Transverse colon (tissue), 4 donors: ENCODE results near the gene AATK. TPM values are rescaled to one million over a fixed set of nuclear protein-coding genes. Genes with fewer than 3 reads are reported as not detected.

Experiments
- DNase-seq: peaks from one replicate; pipeline ENCODE4 v3.0.0-alpha.2; 2019
- H3K27ac ChIP-seq, 4 donors: fragments of 200-600 bp; sonication (generic); 2 replicates each; pipeline ENCODE4 v1.5.1; 2016 to 2018; ENCODE audit warnings: inconsistent platforms in 4 of 4
- H3K27me3 ChIP-seq: fragments of 200-600 bp; sonication (generic); 2 replicates; pipeline ENCODE4 v1.5.1; 2017; ENCODE audit warnings: inconsistent platforms
- H3K36me3 ChIP-seq, 4 donors: fragments of 200-600 bp; sonication (generic); 2 replicates each; pipeline ENCODE4 v1.5.1; 2017 to 2019; ENCODE audit warnings: inconsistent platforms in 4 of 4
- H3K4me1 ChIP-seq, 4 donors: fragments of 200-600 bp; sonication (generic); 2 replicates each; pipeline ENCODE4 v1.5.1; 2017 to 2020; ENCODE audit warnings: inconsistent platforms in 4 of 4
- H3K4me3 ChIP-seq, 4 donors: fragments of 200-600 bp; sonication (generic); 1 replicate in 1 of 4; 2 replicates in 3 of 4; pipeline versions ENCODE4 v1.5.1 to v1.6.1; 2017 to 2019; ENCODE audit warnings: inconsistent platforms in 4 of 4
- H3K9me3 ChIP-seq, 2 donors: fragments of 200-600 bp; sonication (generic); 2 replicates each; pipeline ENCODE4 v1.5.1; 2017 to 2019; ENCODE audit warnings: inconsistent platforms in 2 of 2
- EP300 ChIP-seq: sonication (generic); formaldehyde crosslinking; IDR thresholded peaks from one replicate; pipeline ENCODE4 v1.6.1; 2017; ENCODE audit warnings: antibody characterized with exemption, low read depth
- POLR2A ChIP-seq: fragments of 450-650 bp; IDR thresholded peaks from one replicate; pipeline ENCODE4 v1.6.1; 2016; ENCODE audit warnings: antibody characterized with exemption, mild to moderate bottlenecking, moderate library complexity
- POLR2AphosphoS5 ChIP-seq, 3 donors: sonication (generic); formaldehyde crosslinking; IDR thresholded peaks; one replicate each; pipeline ENCODE4 v1.6.1; 2016; ENCODE audit warnings: antibody characterized with exemption in 3 of 3
- WGBS, 2 donors: methylation state at CpG; one replicate each; pipeline ENCODE4 v1.1.5; 2018; ENCODE audit warnings: low coverage in 1 of 2; 5-methylcytosine and 5-hydroxymethylcytosine counted together
- in situ Hi-C, 4 donors: fragments of 200-750 bp; cut with MboI; loops; one replicate each; pipeline versions ENCODE4 v1.15.0 to v1.15.1; 2017; ENCODE audit warnings: low sequenced_read_pairs in 3 of 4, low pct_ligation_motif_present in 1 of 4, low pct_unique_long_range_greater_than_20kb in 1 of 4
- intact Hi-C: fragments of 100-400 bp; cut with DNase I; formaldehyde crosslinking; loops from one replicate; pipeline ENCODE4 v1.15.1; 2023; ENCODE audit warnings: low total_unique reads
- total RNA-seq, 4 donors: library from RNA; depleted of rRNA; stranded (reverse); fragments of >200 nt; gene quantifications; one replicate each; pipeline ENCODE4 v1.1.0, GENCODE V29; 2016
- TF ChIP-seq, protein P1 (sequence below), 5 experiments: fragments of 200-600 bp in 3 of 5; fragments of 450-650 bp in 2 of 5; sonication (generic) in 3 of 5; IDR thresholded peaks; 1 replicate in 2 of 5; 2 replicates in 3 of 5; pipeline ENCODE4 v1.5.1; 2016 to 2017; ENCODE audit warnings: antibody characterized with exemption in 5 of 5, inconsistent platforms in 3 of 5, mild to moderate bottlenecking in 2 of 5, moderate library complexity in 1 of 5

The AATK gene
- total RNA-seq, 4 donors from 2014 or later, result 1.7 to 21.3 (median 8.6) TPM

DNA sequence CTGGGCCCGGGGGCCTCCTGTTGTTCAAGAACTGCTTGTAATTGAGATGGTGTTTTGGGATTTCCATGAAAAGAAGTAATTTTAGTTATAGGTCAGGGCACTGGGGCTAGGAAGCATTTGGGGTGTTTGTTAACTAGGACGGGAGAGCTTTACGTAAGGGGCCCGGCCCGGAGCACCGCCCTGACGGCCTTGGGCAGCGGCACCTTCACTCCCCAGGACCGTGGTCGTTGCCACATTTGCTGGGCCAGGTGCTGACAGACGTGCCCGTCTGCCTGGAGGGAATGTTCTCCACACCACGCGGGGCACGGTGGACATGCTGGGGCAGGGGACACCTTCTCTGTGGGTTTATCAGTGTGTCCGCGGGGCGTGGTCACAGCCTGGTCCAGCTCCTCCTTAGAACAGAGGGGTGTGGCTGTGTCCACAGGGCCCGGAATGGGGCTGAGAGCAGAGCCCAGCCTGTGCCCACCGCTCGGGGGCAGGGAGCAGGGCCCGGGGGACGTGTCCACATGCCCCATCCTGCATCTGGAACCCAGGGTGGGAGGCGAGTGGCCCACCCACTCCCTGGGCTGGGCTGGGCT lies 73.4 kb downstream of the AATK start:
- Histone ChIP-seq H3K9me3 (no peaks in the 10 kb centered on the region), H3K4me1 (peaks cover 18 to 48% (median 40%) of the 10 kb centered on the region in 4 donors), H3K27me3 (no peaks in the 10 kb centered on the region), H3K36me3 (no peaks in the 10 kb centered on the region), H3K27ac (no peak overlapping the region), H3K4me3 (no peak overlapping the region)
- WGBS, 2 donors, result 82% methylated on average over 22 of the region's 24 CpGs; no CpG with 5 or more reads in 1 of the 2 donors
- in situ Hi-C loops, result loop anchor here in 2 of 4 donors (10.0 kb wide), 1 partner anchor 68 kb away; no protein-coding TSS in a partner anchor
- DNase-seq, result no peak
- TF ChIP-seq POLR2AphosphoS5 (IDR thresholded peaks at IDR 0.05) (no peak), POLR2A (no peak), EP300 (no peak)
- TF ChIP-seq, protein P1, sequence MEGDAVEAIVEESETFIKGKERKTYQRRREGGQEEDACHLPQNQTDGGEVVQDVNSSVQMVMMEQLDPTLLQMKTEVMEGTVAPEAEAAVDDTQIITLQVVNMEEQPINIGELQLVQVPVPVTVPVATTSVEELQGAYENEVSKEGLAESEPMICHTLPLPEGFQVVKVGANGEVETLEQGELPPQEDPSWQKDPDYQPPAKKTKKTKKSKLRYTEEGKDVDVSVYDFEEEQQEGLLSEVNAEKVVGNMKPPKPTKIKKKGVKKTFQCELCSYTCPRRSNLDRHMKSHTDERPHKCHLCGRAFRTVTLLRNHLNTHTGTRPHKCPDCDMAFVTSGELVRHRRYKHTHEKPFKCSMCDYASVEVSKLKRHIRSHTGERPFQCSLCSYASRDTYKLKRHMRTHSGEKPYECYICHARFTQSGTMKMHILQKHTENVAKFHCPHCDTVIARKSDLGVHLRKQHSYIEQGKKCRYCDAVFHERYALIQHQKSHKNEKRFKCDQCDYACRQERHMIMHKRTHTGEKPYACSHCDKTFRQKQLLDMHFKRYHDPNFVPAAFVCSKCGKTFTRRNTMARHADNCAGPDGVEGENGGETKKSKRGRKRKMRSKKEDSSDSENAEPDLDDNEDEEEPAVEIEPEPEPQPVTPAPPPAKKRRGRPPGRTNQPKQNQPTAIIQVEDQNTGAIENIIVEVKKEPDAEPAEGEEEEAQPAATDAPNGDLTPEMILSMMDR (IDR thresholded peaks at IDR 0.05), result no peak
- intact Hi-C loops, result no loop called here

DNA sequence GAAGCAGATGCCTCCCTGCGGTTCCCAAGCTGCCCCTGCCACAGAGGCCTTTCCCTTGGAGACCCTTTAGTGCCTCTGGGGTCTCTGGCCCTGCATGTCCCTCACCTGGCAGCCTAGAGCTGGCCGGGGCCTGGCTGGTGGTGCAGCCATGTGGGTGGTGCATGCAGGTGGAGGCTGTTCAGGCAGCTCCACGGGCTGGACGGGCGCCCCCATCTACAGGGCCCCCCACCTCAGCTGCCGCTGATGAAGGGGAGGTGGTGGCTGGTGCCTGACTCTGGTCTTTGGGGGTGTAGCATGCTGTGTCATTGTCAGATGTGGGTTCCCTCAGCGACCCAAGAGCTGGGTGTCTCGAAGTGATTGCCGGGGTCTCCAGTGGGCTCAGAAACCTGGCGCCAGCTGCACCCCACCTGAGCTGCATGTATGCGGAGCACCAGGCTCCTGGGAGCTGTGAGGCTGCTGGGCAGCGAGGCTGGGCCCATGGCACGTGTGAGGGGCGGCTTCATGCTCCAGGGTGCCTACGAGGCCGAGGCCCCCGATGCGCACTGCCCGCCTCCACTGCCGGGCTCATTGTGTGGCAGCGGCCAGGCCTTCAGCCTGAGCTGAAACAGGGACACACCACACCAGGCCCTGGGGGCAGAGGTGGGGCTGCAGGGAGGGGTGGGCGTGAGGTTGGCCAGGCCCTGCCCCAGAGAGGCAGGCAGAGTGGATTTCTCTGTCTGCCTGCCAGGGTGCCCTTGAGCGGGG lies 74.1 kb downstream of the AATK start:
- H3K4me3 ChIP-seq, result no peak overlapping the region
- no peak for DNase-seq
- in situ Hi-C loops, result loop anchor here in 2 of 4 donors (10.0 kb wide), 1 partner anchor 67 kb away; no protein-coding TSS in a partner anchor

DNA sequence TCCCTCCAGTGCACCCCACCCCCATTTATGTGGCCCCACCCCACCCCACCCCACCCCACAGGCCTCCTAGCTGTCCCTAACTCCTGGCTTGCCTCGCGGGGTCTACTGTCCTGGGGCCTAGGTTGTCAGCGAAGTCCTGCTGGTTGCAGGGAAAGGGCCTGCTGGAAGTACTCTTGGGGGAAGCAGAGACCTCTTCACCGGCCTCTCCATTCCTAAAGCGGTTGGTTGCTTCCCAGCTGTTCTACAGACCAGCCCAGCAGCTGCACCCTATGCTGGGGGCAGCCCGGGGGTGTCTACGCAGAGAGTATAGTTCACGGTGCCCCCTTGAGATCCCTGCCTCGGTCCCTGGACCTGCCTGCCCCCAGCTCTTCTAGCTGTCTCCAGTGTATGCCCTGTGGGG lies 74.9 kb downstream of the AATK start:
- H3K27me3 ChIP-seq, result no peaks in the 10 kb centered on the region
- in situ Hi-C loops (loop anchor here in 2 of 4 donors (10.0 kb wide), 1 partner anchor 66 kb away; no protein-coding TSS in a partner anchor), intact Hi-C loops (no loop called here)
- H3K4me3 ChIP-seq, result no peak overlapping the region
- no peak for DNase-seq
- peak overlapping the region in 1 of 4 donors; percentile 48 for H3K27ac ChIP-seq
- no peak for TF ChIP-seq POLR2AphosphoS5 (IDR thresholded peaks at IDR 0.05)
- TF ChIP-seq EP300, result no peak
- TF ChIP-seq, protein P1 (IDR thresholded peaks at IDR 0.05), result no peak
- no peak for TF ChIP-seq POLR2A
- peaks cover 8 to 43% (median 33%) of the 10 kb centered on the region in 4 donors for H3K4me1 ChIP-seq
- H3K9me3 ChIP-seq, result no peaks in the 10 kb centered on the region
- WGBS, 2 donors, result 98% methylated on average over 6 of the region's 9 CpGs; no CpG with 5 or more reads in 1 of the 2 donors
- no peaks in the 10 kb centered on the region for H3K36me3 ChIP-seq

More for the DNA sequence above, 74.1 kb downstream of the AATK start:
- TF ChIP-seq POLR2A, result no peak
- no peak for TF ChIP-seq POLR2AphosphoS5 (IDR thresholded peaks at IDR 0.05)
- TF ChIP-seq, protein P1 (IDR thresholded peaks at IDR 0.05), result no peak
- no peak for TF ChIP-seq EP300
- H3K36me3 ChIP-seq, result no peaks in the 10 kb centered on the region
- H3K9me3 ChIP-seq, result no peaks in the 10 kb centered on the region
- peaks cover 11 to 48% (median 39%) of the 10 kb centered on the region in 4 donors for H3K4me1 ChIP-seq
- H3K27ac ChIP-seq, result no peak overlapping the region
- no peaks in the 10 kb centered on the region for H3K27me3 ChIP-seq
- WGBS, 2 donors, result 86% methylated on average over 23 of the region's 23 CpGs; no CpG with 5 or more reads in 1 of the 2 donors
- intact Hi-C loops, result no loop called here

DNA sequence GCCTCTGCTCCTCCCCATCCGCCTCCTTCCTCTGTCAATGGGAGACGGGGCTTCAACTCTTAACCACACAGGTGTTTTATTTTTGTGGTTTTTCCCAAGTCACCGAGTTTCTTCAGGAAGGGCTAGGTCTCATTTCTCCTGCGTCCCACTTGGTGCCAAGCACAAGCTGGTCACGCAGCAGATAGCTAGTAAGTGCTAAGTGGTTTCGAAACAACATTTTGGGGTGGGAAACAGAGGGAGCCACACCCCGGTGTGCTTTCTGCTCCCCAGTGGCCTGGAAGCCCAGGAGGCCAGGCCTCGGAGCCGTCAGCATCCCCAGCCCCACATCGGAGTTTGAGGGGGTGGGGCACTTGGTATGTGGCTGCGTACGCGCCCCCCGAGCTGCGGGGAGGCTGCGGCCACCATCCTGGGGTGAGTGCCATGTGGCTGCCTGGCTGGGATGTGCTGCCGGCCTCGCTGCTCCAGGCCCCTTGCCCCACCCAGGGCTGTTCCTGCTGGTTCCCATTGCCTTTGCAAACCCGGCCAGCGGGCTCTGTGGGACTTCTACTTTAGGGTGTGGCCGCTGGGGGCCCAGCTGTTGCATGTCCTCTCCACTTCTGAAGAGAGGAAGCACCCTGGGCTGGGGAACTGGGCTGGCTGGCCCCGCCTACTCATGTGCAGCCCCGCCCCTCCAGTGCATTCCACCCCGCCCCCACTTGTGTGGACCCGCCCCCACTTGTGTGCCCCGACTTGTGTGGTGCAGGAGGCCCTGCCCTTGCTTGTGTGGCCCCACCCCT lies 75.5 kb downstream of the AATK start:
- no peaks in the 10 kb centered on the region for H3K9me3 ChIP-seq
- H3K4me1 ChIP-seq, result peaks cover 6 to 37% (median 28%) of the 10 kb centered on the region in 4 donors
- 62 to 67% methylated on average over 3 to 23 of the region's 26 CpGs for WGBS, 2 donors
- peak overlapping the region in 3 of 4 donors; percentile 19 to 48 (median 22) for H3K27ac ChIP-seq
- in situ Hi-C loops (loop anchor here in 2 of 4 donors (10.0 kb wide), 1 partner anchor 66 kb away; no protein-coding TSS in a partner anchor), intact Hi-C loops (no loop called here)
- H3K36me3 ChIP-seq, result no peaks in the 10 kb centered on the region
- TF ChIP-seq, protein P1 (IDR thresholded peaks at IDR 0.05), result no peak
- TF ChIP-seq POLR2AphosphoS5 (IDR thresholded peaks at IDR 0.05) (no peak), EP300 (no peak), POLR2A (no peak)
- no peaks in the 10 kb centered on the region for H3K27me3 ChIP-seq
- no peak overlapping the region for H3K4me3 ChIP-seq
- peak; percentile 55 for DNase-seq
